Suppressor macrophage treated with lipopolysaccharide for 4 hours (primary cell): ENCODE results near the gene TTPAL.
A peak's percentile ranks its signal among the peaks of the same experiment; 100 is the strongest.
"Not testable (repeated sequence)": the region's sequence is repeated elsewhere in the genome, so short reads cannot be mapped to it uniquely, and the experiment has no call there.

Source experiments
- DNase-seq: peaks from one replicate; pipeline ENCODE4 v3.0.0-alpha.2; 2020

Gene TTPAL

GRCh38 chr20:44470327-44470726, 5.3 kb upstream of the TTPAL start:
- DNase-seq: no peak

- no peak for DNase-seq
Measured at GRCh38 chr20:44471481-44471882, 4.2 kb upstream of the TTPAL start.

GRCh38 chr20:44472283-44472682, 3.4 kb upstream of the TTPAL start:
- DNase-seq: not testable (repeated sequence)

- DNase-seq: no peak
Measured at GRCh38 chr20:44475372-44475693, 341 bp upstream of the TTPAL start.

- no peak for DNase-seq
Measured at GRCh38 chr20:44477151-44477550, 1.5 kb downstream of the TTPAL start.

GRCh38 chr20:44478206-44478605, 2.5 kb downstream of the TTPAL start:
- no peak for DNase-seq

- DNase-seq: no peak
Measured at GRCh38 chr20:44479643-44480042, 4.0 kb downstream of the TTPAL start.

GRCh38 chr20:44480097-44480496, 4.4 kb downstream of the TTPAL start:
- DNase-seq: no peak

GRCh38 chr20:44481719-44482416, 6.2 kb downstream of the TTPAL start:
- no peak for DNase-seq

GRCh38 chr20:44483112-44483511, 7.4 kb downstream of the TTPAL start:
- no peak for DNase-seq

- no peak for DNase-seq
Measured at GRCh38 chr20:44485078-44485829, 9.6 kb downstream of the TTPAL start.

GRCh38 chr20:44485830-44486198, 10.1 kb downstream of the TTPAL start:
- DNase-seq: no peak

GRCh38 chr20:44488551-44488950, 12.9 kb downstream of the TTPAL start:
- DNase-seq: no peak

GRCh38 chr20:44489223-44489622, 13.5 kb downstream of the TTPAL start:
- DNase-seq: no peak

- no peak for DNase-seq
Measured at GRCh38 chr20:44489931-44490330, 14.3 kb downstream of the TTPAL start.

GRCh38 chr20:44491635-44492395, 16.1 kb downstream of the TTPAL start:
- DNase-seq: no peak

GRCh38 chr20:44494266-44494665, 18.6 kb downstream of the TTPAL start:
- DNase-seq: no peak

GRCh38 chr20:44494681-44495080, 19.0 kb downstream of the TTPAL start:
- no peak for DNase-seq

- DNase-seq: peak; percentile 12
Measured at GRCh38 chr20:44495257-44495656, 19.6 kb downstream of the TTPAL start.

GRCh38 chr20:44495802-44496481, 20.3 kb downstream of the TTPAL start:
- peak; percentile 17 for DNase-seq

- no peak for DNase-seq
Measured at GRCh38 chr20:44496976-44497375, 21.3 kb downstream of the TTPAL start.

- DNase-seq: no peak
Measured at GRCh38 chr20:44497761-44498160, 22.1 kb downstream of the TTPAL start.

GRCh38 chr20:44500221-44500620, 24.5 kb downstream of the TTPAL start:
- DNase-seq: no peak
